Pancreas (tissue), 10 donors: ENCODE measurements around the gene PHAF1. TPM values are rescaled to one million over a fixed set of nuclear protein-coding genes. Genes with fewer than 3 reads are reported as not detected.

ENCODE experiments used
- ATAC-seq, 4 donors: fragments of 200-7000 bp; cut with Tn5 transposase; one replicate each; pipeline versions ENCODE4 v1.8.0 to v1.9.1; 2020; ENCODE audit warnings: mild to moderate bottlenecking in 4 of 4, moderate library complexity in 4 of 4
- DNase-seq, 6 donors: peaks; one replicate each; pipeline ENCODE4 v3.0.0-alpha.2; 2020
- FAIRE-seq: peaks from 2 replicates; lab custom pipeline; 2012; peaks lifted over from hg19 to GRCh38; lab: Jason Lieb, UNC
- H3K27ac ChIP-seq, 4 donors: fragments of 200-600 bp; sonication (generic); 1 replicate in 3 of 4; 2 replicates in 1 of 4; pipeline versions ENCODE4 v1.5.0 to v1.8.0; 2020
- H3K27me3 ChIP-seq, 4 donors: fragments of 200-600 bp; one replicate each; pipeline ENCODE4 v1.8.0; 2021
- H3K36me3 ChIP-seq, 3 donors: fragments of 200-600 bp; sonication (generic) in 1 of 3; one replicate each; pipeline versions ENCODE4 v1.5.0 to v1.8.0; 2020 to 2021
- H3K4me1 ChIP-seq, 3 donors: fragments of 200-600 bp; one replicate each; pipeline ENCODE4 v1.8.0; 2021
- H3K4me3 ChIP-seq, 4 donors: fragments of 200-600 bp; sonication (generic) in 2 of 4; one replicate each; pipeline versions ENCODE4 v1.5.0 to v1.8.0; 2020 to 2021
- H3K9me3 ChIP-seq, 4 donors: fragments of 200-600 bp; one replicate each; pipeline ENCODE4 v1.8.0; 2021
- WGBS, 2 donors: extraction: QIAGEN DNeasy Blood & Tissue Kit; methylation state at CpG; one replicate each; pipeline ENCODE4 v1.1.7; 2013; 5-methylcytosine and 5-hydroxymethylcytosine counted together
- intact Hi-C, 3 donors: fragments of 100-400 bp; cut with DNase I; formaldehyde crosslinking; loops; one replicate each; pipeline versions ENCODE4 v1.11.1 to v1.14.2; 2022
- polyA plus RNA-seq, 2 donors: library from polyadenylated mRNA; stranded (reverse); fragments of 200-250 nt; gene quantifications; one replicate each; pipeline ENCODE4 v1.2.3, GENCODE V29; 2013
- total RNA-seq, 6 donors: library from RNA; stranded (reverse); fragmentation: NEBNext Ultra II Directional in 4 of 6; extraction: Animal tissue kit (Norgen Biotek cat#: 25700) in 4 of 6; gene quantifications; one replicate each; pipeline versions ENCODE4 v1.2.1 to v1.2.4, GENCODE V29; 2021 to 2023
- TF ChIP-seq, protein P1 (sequence below), 4 donors: fragments of 200-600 bp; sonication (generic) in 3 of 4; IDR thresholded peaks; one replicate each; pipeline versions ENCODE4 v1.5.0 to v1.8.0; 2021; ENCODE audit warnings: antibody characterized with exemption in 4 of 4
- donor health status: healthy with polysubstance abuse.
- donor health status: DM: no; HTN: no; CAD: no; lungs with moderate emphysema.
- donor health status: DM: no; HTN: no; CAD: no.
- donor health status: control.
- donor health status: control.
- donor health status: Bipolar disorder and iron deficiency.
- donor health status: DM: yes; HTN: yes; CAD: no.
- donor health status: DM: no; HTN: no; CAD: no.
- donor health status: DM: no; HTN: no; CAD: no.
- donor health status: DM: yes; HTN: yes; CAD: no.

Gene PHAF1
- total and polyA plus RNA-seq, 8 donors, result 2.8 to 8.9 (median 4.9) TPM

DNA sequence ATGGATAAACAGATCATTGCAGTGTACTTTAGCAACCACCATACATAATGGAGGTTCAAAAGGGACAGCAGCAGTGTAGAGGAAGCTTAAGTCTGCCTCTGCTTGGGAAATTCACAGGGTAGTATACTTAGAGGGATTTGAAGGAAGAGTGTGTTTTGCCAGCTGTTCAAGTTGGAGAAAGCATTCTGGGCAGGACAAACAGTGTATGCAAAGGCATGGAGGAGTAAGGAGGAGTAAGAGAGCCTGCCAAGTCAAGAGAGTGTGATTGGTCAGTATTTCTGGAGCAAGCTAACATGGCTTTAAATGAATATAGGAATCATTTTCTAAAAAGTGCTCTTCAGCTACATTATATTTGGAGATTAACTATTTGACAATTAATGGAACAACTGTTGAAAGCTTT, 22.9 kb upstream of the PHAF1 start:
- Histone ChIP-seq H3K4me3 (no peak overlapping the region), H3K27me3 (no peaks in the 10 kb centered on the region), H3K9me3 (no peaks in the 10 kb centered on the region), H3K27ac (no peak overlapping the region), H3K4me1 (no peaks in the 10 kb centered on the region), H3K36me3 (peaks cover 0 to 2% (median 0%) of the 10 kb centered on the region in 3 donors)
- ATAC-seq, result no peak
- no peak for DNase-seq
- no peak for FAIRE-seq
- intact Hi-C loops, result no loop called here
- TF ChIP-seq, protein P1, sequence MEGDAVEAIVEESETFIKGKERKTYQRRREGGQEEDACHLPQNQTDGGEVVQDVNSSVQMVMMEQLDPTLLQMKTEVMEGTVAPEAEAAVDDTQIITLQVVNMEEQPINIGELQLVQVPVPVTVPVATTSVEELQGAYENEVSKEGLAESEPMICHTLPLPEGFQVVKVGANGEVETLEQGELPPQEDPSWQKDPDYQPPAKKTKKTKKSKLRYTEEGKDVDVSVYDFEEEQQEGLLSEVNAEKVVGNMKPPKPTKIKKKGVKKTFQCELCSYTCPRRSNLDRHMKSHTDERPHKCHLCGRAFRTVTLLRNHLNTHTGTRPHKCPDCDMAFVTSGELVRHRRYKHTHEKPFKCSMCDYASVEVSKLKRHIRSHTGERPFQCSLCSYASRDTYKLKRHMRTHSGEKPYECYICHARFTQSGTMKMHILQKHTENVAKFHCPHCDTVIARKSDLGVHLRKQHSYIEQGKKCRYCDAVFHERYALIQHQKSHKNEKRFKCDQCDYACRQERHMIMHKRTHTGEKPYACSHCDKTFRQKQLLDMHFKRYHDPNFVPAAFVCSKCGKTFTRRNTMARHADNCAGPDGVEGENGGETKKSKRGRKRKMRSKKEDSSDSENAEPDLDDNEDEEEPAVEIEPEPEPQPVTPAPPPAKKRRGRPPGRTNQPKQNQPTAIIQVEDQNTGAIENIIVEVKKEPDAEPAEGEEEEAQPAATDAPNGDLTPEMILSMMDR (IDR thresholded peaks at IDR 0.05), result no peak

DNA sequence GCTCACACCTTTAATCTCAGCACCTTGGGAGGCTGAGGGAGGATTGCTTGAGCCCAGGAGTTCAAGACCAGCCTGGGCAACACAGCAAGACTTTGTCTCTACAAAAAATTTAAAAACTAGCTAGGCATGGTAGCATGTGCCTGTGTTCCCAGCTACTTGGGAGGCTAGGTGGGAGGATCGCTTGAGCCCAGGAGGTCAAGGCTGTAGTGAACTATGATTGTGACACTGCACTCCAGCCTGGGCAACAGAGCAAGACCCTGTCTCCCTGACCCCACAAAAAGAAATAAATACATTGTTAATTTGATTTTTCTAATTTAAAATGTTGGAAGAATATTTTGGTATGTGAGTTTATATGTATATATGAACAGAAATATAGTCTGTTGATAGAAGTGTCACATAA, 22.4 kb upstream of the PHAF1 start:
- Histone ChIP-seq H3K27ac (no peak overlapping the region), H3K27me3 (no peaks in the 10 kb centered on the region), H3K4me3 (no peak overlapping the region), H3K9me3 (no peaks in the 10 kb centered on the region), H3K4me1 (no peaks in the 10 kb centered on the region), H3K36me3 (peaks cover 0 to 2% (median 0%) of the 10 kb centered on the region in 3 donors)
- intact Hi-C loops, result no loop called here
- ATAC-seq, result no peak
- 96 to 97% methylated on average over 1 of the region's 1 CpG for WGBS, 2 donors
- FAIRE-seq, result no peak
- DNase-seq, result no peak
- TF ChIP-seq, protein P1 (IDR thresholded peaks at IDR 0.05), result no peak

DNA sequence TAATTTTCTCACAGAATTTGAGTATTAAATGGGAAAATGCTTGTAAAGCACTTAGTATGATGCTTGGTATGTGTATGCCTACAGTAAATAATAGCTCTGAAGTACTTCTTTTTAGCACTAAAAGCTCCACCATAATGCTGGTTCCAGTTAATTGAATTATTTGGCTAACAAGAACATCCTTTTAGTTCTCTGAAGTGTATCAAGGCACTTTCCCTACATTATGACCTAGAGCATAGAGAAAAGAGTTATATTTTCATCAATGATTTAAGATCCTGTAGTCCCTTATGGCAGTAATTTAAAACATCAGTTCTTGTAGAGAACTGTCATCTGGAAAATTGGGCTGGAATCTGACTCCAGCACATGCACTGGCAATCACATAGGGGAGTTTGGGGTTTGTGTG, 21.9 kb upstream of the PHAF1 start:
- FAIRE-seq, result no peak
- no peak for DNase-seq
- Histone ChIP-seq H3K27me3 (no peaks in the 10 kb centered on the region), H3K4me1 (no peaks in the 10 kb centered on the region), H3K9me3 (no peaks in the 10 kb centered on the region), H3K36me3 (peaks cover 0 to 2% (median 0%) of the 10 kb centered on the region in 3 donors), H3K4me3 (no peak overlapping the region), H3K27ac (no peak overlapping the region)
- intact Hi-C loops, result no loop called here
- TF ChIP-seq, protein P1 (IDR thresholded peaks at IDR 0.05), result no peak
- ATAC-seq, result no peak

DNA sequence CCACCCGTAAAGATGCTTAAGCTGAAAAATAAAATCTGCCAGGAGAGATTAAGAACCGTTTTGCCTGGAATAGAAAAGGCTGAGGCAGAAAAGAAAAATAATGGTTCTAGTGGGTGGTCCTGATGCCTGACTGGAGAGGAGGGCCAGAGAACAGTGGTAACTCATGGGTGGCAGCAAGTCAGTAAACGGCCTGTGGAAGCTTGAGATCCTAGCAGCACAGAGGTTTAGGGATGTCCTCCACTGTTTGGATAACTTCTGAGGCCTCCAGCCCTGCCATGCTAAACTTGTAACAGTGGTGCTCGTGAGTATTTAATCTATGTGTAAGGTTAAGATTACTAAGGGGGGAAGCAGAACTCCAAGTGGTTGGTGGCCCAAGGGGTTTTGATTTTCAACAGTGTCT, 21.2 kb upstream of the PHAF1 start:
- WGBS, 2 donors, result 74 to 75% methylated on average over 4 of the region's 4 CpGs
- DNase-seq (no peak), FAIRE-seq (no peak), ATAC-seq (no peak)
- Histone ChIP-seq H3K36me3 (peaks cover 0 to 2% (median 0%) of the 10 kb centered on the region in 3 donors), H3K4me1 (no peaks in the 10 kb centered on the region), H3K27ac (no peak overlapping the region), H3K27me3 (no peaks in the 10 kb centered on the region), H3K4me3 (no peak overlapping the region), H3K9me3 (no peaks in the 10 kb centered on the region)
- intact Hi-C loops, result no loop called here
- TF ChIP-seq, protein P1 (IDR thresholded peaks at IDR 0.05), result no peak

DNA sequence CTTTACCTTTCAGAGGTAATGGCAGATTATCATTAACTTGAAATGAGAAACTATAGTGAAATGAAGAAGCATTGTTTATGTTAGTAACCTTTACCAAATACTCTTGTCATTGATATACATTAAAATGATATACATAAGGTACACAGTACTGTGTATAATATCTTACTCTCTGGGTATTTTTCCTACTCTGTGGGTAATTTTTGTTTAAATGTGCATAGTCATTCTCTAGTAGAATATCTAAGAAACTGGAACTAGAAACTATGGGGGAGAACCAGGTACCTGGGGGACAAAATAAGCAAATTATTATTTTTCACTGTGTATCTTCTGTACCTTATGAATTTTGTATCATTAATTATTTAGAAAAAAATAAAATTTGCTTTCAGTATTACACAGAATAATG, 20.6 kb upstream of the PHAF1 start:
- FAIRE-seq (no peak), ATAC-seq (no peak)

More for the DNA sequence above, 20.6 kb upstream of the PHAF1 start:
- Histone ChIP-seq H3K4me3 (no peak overlapping the region), H3K36me3 (peaks cover 0 to 2% (median 0%) of the 10 kb centered on the region in 3 donors), H3K27ac (no peak overlapping the region), H3K4me1 (no peaks in the 10 kb centered on the region), H3K9me3 (no peaks in the 10 kb centered on the region), H3K27me3 (no peaks in the 10 kb centered on the region)
- intact Hi-C loops, result no loop called here
- DNase-seq, result no peak
- TF ChIP-seq, protein P1 (IDR thresholded peaks at IDR 0.05), result no peak
